GM12864 (cell line): ENCODE measurements around the gene SP4.

ENCODE experiments used
- DNase-seq: peaks from one replicate; pipeline ENCODE4 v3.0.0-alpha.2; 2011; ENCODE audit warnings: low read depth
- H3K4me3 ChIP-seq: 2 replicates; pipeline ENCODE4 v1.5.1; 2011; ENCODE audit warnings: mild to moderate bottlenecking, low read depth, low read length, control low read depth
- CTCF ChIP-seq: IDR thresholded peaks from 2 replicates; pipeline ENCODE4 v1.5.1; 2011; ENCODE audit warnings: low read depth, mild to moderate bottlenecking, moderate library complexity, low read length, control low read depth, inconsistent platforms; ENCODE audit errors: missing control alignments

Gene SP4

GRCh38 chr7:21486511-21486910, 58.6 kb downstream of the SP4 start:
- H3K4me3 ChIP-seq, result no peak overlapping the region
- no peak for DNase-seq
- TF ChIP-seq CTCF, result no peak

GRCh38 chr7:21495731-21496130, 67.8 kb downstream of the SP4 start:
- TF ChIP-seq CTCF, result no peak
- H3K4me3 ChIP-seq, result no peak overlapping the region
- no peak for DNase-seq

GRCh38 chr7:21497072-21497471, 69.2 kb downstream of the SP4 start:
- no peak for DNase-seq
- H3K4me3 ChIP-seq, result no peak overlapping the region
- peak; percentile 23 for TF ChIP-seq CTCF

- no peak overlapping the region for H3K4me3 ChIP-seq
- TF ChIP-seq CTCF, result no peak
- no peak for DNase-seq
Measured at GRCh38 chr7:21500117-21500832, 72.4 kb downstream of the SP4 start.

- DNase-seq, result no peak
- no peak for TF ChIP-seq CTCF
- no peak overlapping the region for H3K4me3 ChIP-seq
Measured at GRCh38 chr7:21504021-21504420, 76.1 kb downstream of the SP4 start.

- DNase-seq, result peak; percentile 3
- peak; percentile 61 for TF ChIP-seq CTCF
- no peak overlapping the region for H3K4me3 ChIP-seq
Measured at GRCh38 chr7:21507627-21508343, 79.9 kb downstream of the SP4 start.
